C4-2B (cell line): ENCODE data around the gene RAC3.

Experiments used
- ZFX ChIP-seq: fragments of 450-650 bp; IDR thresholded peaks from 2 replicates; pipeline ENCODE4 v1.6.1; 2017
- TF ChIP-seq, protein P1 (sequence below): fragments of 450-650 bp; conservative IDR thresholded peaks from 2 replicates; pipeline ENCODE4 v1.5.1; 2017; ENCODE audit warnings: mild to moderate bottlenecking

- TF ChIP-seq, protein P1, sequence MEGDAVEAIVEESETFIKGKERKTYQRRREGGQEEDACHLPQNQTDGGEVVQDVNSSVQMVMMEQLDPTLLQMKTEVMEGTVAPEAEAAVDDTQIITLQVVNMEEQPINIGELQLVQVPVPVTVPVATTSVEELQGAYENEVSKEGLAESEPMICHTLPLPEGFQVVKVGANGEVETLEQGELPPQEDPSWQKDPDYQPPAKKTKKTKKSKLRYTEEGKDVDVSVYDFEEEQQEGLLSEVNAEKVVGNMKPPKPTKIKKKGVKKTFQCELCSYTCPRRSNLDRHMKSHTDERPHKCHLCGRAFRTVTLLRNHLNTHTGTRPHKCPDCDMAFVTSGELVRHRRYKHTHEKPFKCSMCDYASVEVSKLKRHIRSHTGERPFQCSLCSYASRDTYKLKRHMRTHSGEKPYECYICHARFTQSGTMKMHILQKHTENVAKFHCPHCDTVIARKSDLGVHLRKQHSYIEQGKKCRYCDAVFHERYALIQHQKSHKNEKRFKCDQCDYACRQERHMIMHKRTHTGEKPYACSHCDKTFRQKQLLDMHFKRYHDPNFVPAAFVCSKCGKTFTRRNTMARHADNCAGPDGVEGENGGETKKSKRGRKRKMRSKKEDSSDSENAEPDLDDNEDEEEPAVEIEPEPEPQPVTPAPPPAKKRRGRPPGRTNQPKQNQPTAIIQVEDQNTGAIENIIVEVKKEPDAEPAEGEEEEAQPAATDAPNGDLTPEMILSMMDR = no peak
- no peak for TF ChIP-seq ZFX
Observed at GRCh38 chr17:81998691-81999438, 32.6 kb upstream of the RAC3 start.
